Ovary (tissue), 3 donors: ENCODE results near the gene SEMA5A.

Experiments
- CTCF ChIP-seq, 3 donors: fragments of 450-650 bp in 2 of 3; fragments of 200-600 bp in 1 of 3; IDR thresholded peaks; one replicate each; pipeline versions ENCODE4 v1.5.1 to v1.8.0; 2016 to 2022; ENCODE audit warnings: antibody characterized with exemption in 3 of 3, mild to moderate bottlenecking in 1 of 3
- EP300 ChIP-seq: sonication (generic); formaldehyde crosslinking; IDR thresholded peaks from one replicate; pipeline ENCODE4 v1.6.1; 2017; ENCODE audit warnings: antibody characterized with exemption
- POLR2A ChIP-seq: fragments of 450-650 bp; IDR thresholded peaks from one replicate; pipeline ENCODE4 v1.6.1; 2017; ENCODE audit warnings: antibody characterized with exemption, mild to moderate bottlenecking, moderate library complexity
- donor health status: DM: no; HTN: no; CAD: no.

GRCh38 chr5:9340085-9340484, 205.8 kb downstream of the SEMA5A start:
- TF ChIP-seq CTCF (IDR thresholded peaks at IDR 0.05) (no peak), POLR2A (no peak), EP300 (no peak)
